Breast epithelium (tissue), 4 donors: ENCODE measurements around the gene ZRANB1. TPM values are rescaled to one million over a fixed set of nuclear protein-coding genes. Genes with fewer than 3 reads are reported as not detected.
A peak's percentile ranks its signal among the peaks of the same experiment; 100 is the strongest.

Experiments used
- DNase-seq, 2 donors: peaks; one replicate each; pipeline ENCODE4 v3.0.0-alpha.2; 2019; ENCODE audit warnings: low spot score in 2 of 2
- H3K27ac ChIP-seq, 2 donors: fragments of 200-600 bp; sonication (generic) in 1 of 2; one replicate each; pipeline ENCODE4 v1.5.1; 2016 to 2019; ENCODE audit warnings: mild to moderate bottlenecking in 1 of 2
- H3K27me3 ChIP-seq, 2 donors: fragments of 200-600 bp; sonication (generic) in 1 of 2; one replicate each; pipeline versions ENCODE4 v1.5.1 to v1.6.0; 2017 to 2019; ENCODE audit warnings: control low read depth in 1 of 2, mild to moderate bottlenecking in 1 of 2
- H3K36me3 ChIP-seq: fragments of 200-600 bp; one replicate; pipeline ENCODE4 v1.5.1; 2019
- H3K4me1 ChIP-seq, 2 donors: fragments of 200-600 bp; sonication (generic); one replicate each; pipeline ENCODE4 v1.5.1; 2016 to 2019; ENCODE audit warnings: control low read depth in 1 of 2
- H3K4me3 ChIP-seq, 3 donors: fragments of 200-600 bp; sonication (generic); 1 replicate in 2 of 3; 2 replicates in 1 of 3; pipeline ENCODE4 v1.5.1; 2016 to 2019; ENCODE audit warnings: mild to moderate bottlenecking in 3 of 3, moderate library complexity in 2 of 3
- H3K9me3 ChIP-seq, 2 donors: fragments of 200-600 bp; sonication (generic) in 1 of 2; one replicate each; pipeline ENCODE4 v1.5.1; 2016 to 2019; ENCODE audit warnings: control low read depth in 1 of 2
- CTCF ChIP-seq, 3 donors: fragments of 450-650 bp; IDR thresholded peaks; one replicate each; pipeline ENCODE4 v1.5.1; 2016 to 2017; ENCODE audit warnings: antibody characterized with exemption in 3 of 3, mild to moderate bottlenecking in 3 of 3, moderate library complexity in 3 of 3
- POLR2A ChIP-seq: fragments of 450-650 bp; IDR thresholded peaks from one replicate; pipeline ENCODE4 v1.6.1; 2016; ENCODE audit warnings: antibody characterized with exemption, mild to moderate bottlenecking, moderate library complexity
- POLR2AphosphoS5 ChIP-seq, 3 donors: sonication (generic); formaldehyde crosslinking; IDR thresholded peaks; one replicate each; pipeline ENCODE4 v1.6.1; 2017; ENCODE audit warnings: antibody characterized with exemption in 3 of 3
- intact Hi-C: fragments of 100-400 bp; cut with DNase I; formaldehyde crosslinking; loops from one replicate; pipeline ENCODE4 v1.15.1; 2023; ENCODE audit warnings: low total_unique reads
- total RNA-seq, 3 donors: library from RNA; depleted of rRNA; stranded (reverse); fragments of >200 nt; gene quantifications; one replicate each; pipeline ENCODE4 v1.1.0, GENCODE V29; 2016

Gene ZRANB1
- total RNA-seq, 3 donors from 2014 or later = 32.4 to 37.4 (median 35.1) TPM

GRCh38 chr10:125021686-125022344, 79.9 kb downstream of the ZRANB1 start:
- Histone ChIP-seq H3K27me3 (no peaks in the 10 kb centered on the region), H3K4me3 (no peak overlapping the region), H3K27ac (no peak overlapping the region), H3K4me1 (peaks cover 5 to 8% of the 10 kb centered on the region in 2 donors), H3K9me3 (no peaks in the 10 kb centered on the region), H3K36me3 (no peaks in the 10 kb centered on the region)
- intact Hi-C loops = no loop called here
- TF ChIP-seq CTCF (IDR thresholded peaks at IDR 0.05) (no peak), POLR2AphosphoS5 (IDR thresholded peaks at IDR 0.05) (no peak), POLR2A (no peak)
- no peak for DNase-seq

GRCh38 chr10:125022671-125023070, 80.7 kb downstream of the ZRANB1 start:
- no peak for TF ChIP-seq POLR2AphosphoS5 (IDR thresholded peaks at IDR 0.05)
- TF ChIP-seq CTCF (IDR thresholded peaks at IDR 0.05) = no peak
- no peak for TF ChIP-seq POLR2A
- DNase-seq = no peak
- H3K9me3 ChIP-seq = no peaks in the 10 kb centered on the region

GRCh38 chr10:125023255-125023654, 81.3 kb downstream of the ZRANB1 start:
- Histone ChIP-seq H3K9me3 (no peaks in the 10 kb centered on the region), H3K27me3 (no peaks in the 10 kb centered on the region), H3K27ac (no peak overlapping the region), H3K4me3 (no peak overlapping the region), H3K36me3 (no peaks in the 10 kb centered on the region), H3K4me1 (no peaks in the 10 kb centered on the region)
- DNase-seq = no peak
- TF ChIP-seq POLR2AphosphoS5 (IDR thresholded peaks at IDR 0.05) (no peak), POLR2A (no peak), CTCF (IDR thresholded peaks at IDR 0.05) (no peak)
- intact Hi-C loops = no loop called here

More at GRCh38 chr10:125022671-125023070, 80.7 kb downstream of the ZRANB1 start:
- intact Hi-C loops = no loop called here
- Histone ChIP-seq H3K27me3 (no peaks in the 10 kb centered on the region), H3K27ac (no peak overlapping the region), H3K4me1 (peaks cover 0 to 2% of the 10 kb centered on the region in 2 donors), H3K36me3 (no peaks in the 10 kb centered on the region), H3K4me3 (no peak overlapping the region)

GRCh38 chr10:125023862-125024496, 82.1 kb downstream of the ZRANB1 start:
- H3K4me1 ChIP-seq = no peaks in the 10 kb centered on the region
- no peaks in the 10 kb centered on the region for H3K27me3 ChIP-seq
- no peak overlapping the region for H3K4me3 ChIP-seq

More at GRCh38 chr10:125023862-125024496, 82.1 kb downstream of the ZRANB1 start:
- intact Hi-C loops = no loop called here
- H3K27ac ChIP-seq = peak overlapping the region in 1 of 2 donors; percentile 30
- TF ChIP-seq CTCF (IDR thresholded peaks at IDR 0.05) (no peak), POLR2AphosphoS5 (IDR thresholded peaks at IDR 0.05) (no peak), POLR2A (no peak)
- no peak for DNase-seq
- no peaks in the 10 kb centered on the region for H3K9me3 ChIP-seq
- no peaks in the 10 kb centered on the region for H3K36me3 ChIP-seq
